IMR-90 (cell line): ENCODE measurements around the gene FUT6. TPM values are rescaled to one million over a fixed set of nuclear protein-coding genes. Genes with fewer than 3 reads are reported as not detected.

ENCODE experiments used
- ATAC-seq: fragments of 200-7000 bp; cut with Tn5 transposase; 2 replicates; pipeline ENCODE4 v1.9.1; 2020; ENCODE audit warnings: low read depth, mild to moderate bottlenecking, moderate library complexity
- BruUV-seq: library from RNA; stranded (reverse); fragments of 400-500 nt; replicated peaks from 2 replicates; lab custom pipeline; 2021; lab: Mats Ljungman, UMichigan
- CTCF ChIA-PET: fragments of 300-600 bp; formaldehyde crosslinking; extraction: SDS; loops from one replicate; lab custom pipeline; 2021; ENCODE audit warnings: antibody characterized with exemption; lab: Yijun Ruan, JAX
- POLR2A ChIA-PET: fragments of 300-600 bp; sonication (Branson Sonifier 250); formaldehyde crosslinking; loops from one replicate; lab custom pipeline; 2022; ENCODE audit warnings: antibody characterized with exemption; ENCODE audit not compliant: unreplicated experiment; lab: Charles Lee
- DNase-seq: peaks from one replicate; pipeline ENCODE4 v3.0.0; 2013
- H2AFZ ChIP-seq: replicated peaks from 2 replicates; pipeline ENCODE3; 2013; ENCODE audit warnings: low read length, mild to moderate bottlenecking; ENCODE audit not compliant: poor library complexity
- H2AK5ac ChIP-seq: 2 replicates; pipeline ENCODE4 v1.6.1; 2013; ENCODE audit warnings: low read depth, low read length, inconsistent platforms
- H2AK9ac ChIP-seq: replicated peaks from 2 replicates; pipeline ENCODE3; 2013; ENCODE audit warnings: mild to moderate bottlenecking, low read depth, low read length, moderate library complexity; ENCODE audit not compliant: poor library complexity
- H2BK120ac ChIP-seq: 2 replicates; pipeline ENCODE4 v1.6.1; 2013; ENCODE audit warnings: low read depth, low read length, inconsistent platforms
- H2BK15ac ChIP-seq: 3 replicates; pipeline ENCODE4 v1.6.1; 2013; ENCODE audit warnings: low read depth, low read length, inconsistent platforms
- H2BK20ac ChIP-seq: 2 replicates; pipeline ENCODE4 v1.6.1; 2013; ENCODE audit warnings: low read depth, mild to moderate bottlenecking, inconsistent platforms, low read length, moderate library complexity
- H2BK5ac ChIP-seq: 2 replicates; pipeline ENCODE4 v1.6.1; 2013; ENCODE audit warnings: mild to moderate bottlenecking, low read depth, low read length, inconsistent platforms; ENCODE audit not compliant: poor library complexity, severe bottlenecking
- H3K14ac ChIP-seq: replicated peaks from 2 replicates; pipeline ENCODE4 v1.6.1; 2013; ENCODE audit warnings: low read depth, low read length, inconsistent platforms
- H3K18ac ChIP-seq: 2 replicates; pipeline ENCODE4 v1.6.1; 2013; ENCODE audit warnings: low read depth, low read length, control low read depth
- H3K23ac ChIP-seq: 2 replicates; pipeline ENCODE4 v1.6.1; 2013; ENCODE audit warnings: low read depth, low read length, inconsistent platforms
- H3K27ac ChIP-seq: 2 replicates; pipeline ENCODE4 v1.5.1; 2013; ENCODE audit warnings: mild to moderate bottlenecking, control low read depth, low read length; ENCODE audit not compliant: insufficient read depth
- H3K27me3 ChIP-seq: 2 replicates; pipeline ENCODE4 v1.6.1; 2013; ENCODE audit warnings: low read length; ENCODE audit not compliant: control insufficient read depth, insufficient read depth
- H3K36me3 ChIP-seq: 2 replicates; pipeline ENCODE4 v1.6.1; 2013; ENCODE audit warnings: low read length, mixed read lengths; ENCODE audit not compliant: control insufficient read depth, insufficient read depth
- H3K4ac ChIP-seq: 2 replicates; pipeline ENCODE4 v1.6.1; 2013; ENCODE audit warnings: low read depth, low read length, inconsistent platforms
- H3K4me1 ChIP-seq: 2 replicates; pipeline ENCODE4 v1.6.1; 2013; ENCODE audit warnings: low read length, mixed read lengths; ENCODE audit not compliant: control insufficient read depth, insufficient read depth
- H3K4me2 ChIP-seq: 2 replicates; pipeline ENCODE4 v1.6.1; 2013; ENCODE audit warnings: low read depth, mild to moderate bottlenecking, control low read depth, low read length, moderate library complexity
- H3K4me3 ChIP-seq: 2 replicates; pipeline ENCODE4 v1.5.1; 2013; ENCODE audit warnings: low read depth, mild to moderate bottlenecking, control low read depth, low read length, moderate library complexity; ENCODE audit not compliant: insufficient read depth
- H3K56ac ChIP-seq: 2 replicates; pipeline ENCODE4 v1.6.1; 2013; ENCODE audit warnings: low read length, inconsistent platforms; ENCODE audit not compliant: insufficient read depth; ENCODE audit errors: extremely low read depth
- H3K79me1 ChIP-seq, 2 experiments: 2 replicates each; pipeline ENCODE4 v1.6.1; 2013; ENCODE audit warnings: low read length in 2 of 2, inconsistent platforms in 1 of 2, low read depth in 1 of 2
- H3K9ac ChIP-seq: 2 replicates; pipeline ENCODE4 v1.6.1; 2013; ENCODE audit warnings: low read depth, low read length, control low read depth
- H3K9me1 ChIP-seq: 2 replicates; pipeline ENCODE4 v1.6.1; 2013; ENCODE audit warnings: low read length, inconsistent platforms; ENCODE audit not compliant: insufficient read depth
- H3K9me3 ChIP-seq: 2 replicates; pipeline ENCODE4 v1.6.1; 2013; ENCODE audit warnings: low read length; ENCODE audit not compliant: control insufficient read depth, insufficient read depth
- H4K20me1 ChIP-seq: 2 replicates; pipeline ENCODE4 v1.6.1; 2013; ENCODE audit warnings: low read length, inconsistent platforms; ENCODE audit not compliant: insufficient read depth
- H4K5ac ChIP-seq: 2 replicates; pipeline ENCODE4 v1.6.1; 2013; ENCODE audit warnings: mild to moderate bottlenecking, low read depth, low read length, control low read depth
- H4K8ac ChIP-seq, 2 experiments: 2 replicates each; pipeline ENCODE4 v1.6.1; 2013; ENCODE audit warnings: low read depth in 2 of 2, low read length in 2 of 2, control low read depth in 1 of 2, inconsistent platforms in 1 of 2
- H4K91ac ChIP-seq: 2 replicates; pipeline ENCODE4 v1.6.1; 2013; ENCODE audit warnings: low read depth, low read length, inconsistent platforms; ENCODE audit not compliant: insufficient read depth
- CTCF ChIP-seq: conservative IDR thresholded peaks from 2 replicates; pipeline ENCODE4 v1.5.1; 2012; ENCODE audit warnings: mild to moderate bottlenecking, low read depth, low read length, improper control_type of control experiment
- RFX5 ChIP-seq: IDR thresholded peaks from 2 replicates; pipeline ENCODE4 v1.8.0; 2012; ENCODE audit warnings: low read depth, mild to moderate bottlenecking, low read length, moderate library complexity
- WGBS, 2 experiments: methylation state at CpG; one replicate each; pipeline versions ENCODE4 v1.1.5 to v1.1.7; 2013; ENCODE audit warnings: missing lambda C conversion rate in 2 of 2; ENCODE audit not compliant: insufficient read length in 1 of 2; ENCODE audit errors: extremely low coverage in 2 of 2; 5-methylcytosine and 5-hydroxymethylcytosine counted together
- dilution Hi-C: fragments of 300-500 bp; cut with HindIII; formaldehyde crosslinking; loops from one replicate; pipeline ENCODE4 v1.14.3; 2018; ENCODE audit warnings: low sequenced_read_pairs; ENCODE audit not compliant: unreplicated experiment
- in situ Hi-C: fragments of 300-500 bp; cut with MboI; formaldehyde crosslinking; loops from 3 replicates; pipeline ENCODE4 v1.14.3; 2019; ENCODE audit warnings: low sequenced_read_pairs, inconsistent platforms, mixed read lengths
- intact Hi-C: fragments of 100-400 bp; cut with micrococcal nuclease; formaldehyde crosslinking; loops from 2 replicates; pipeline ENCODE4 v1.10.0; 2022
- polyA plus RNA-seq, 3 experiments: library from polyadenylated mRNA; depleted of rRNA; stranded (reverse); fragments of >200 nt; gene quantifications; 2 replicates each; pipeline ENCODE4 v1.2.3, GENCODE V29; 2012; ENCODE audit warnings: low replicate concordance in 1 of 3
- total RNA-seq: library from RNA; depleted of rRNA; stranded (reverse); fragments of >200 nt; gene quantifications from 2 replicates; pipeline ENCODE4 v1.2.3, GENCODE V29; 2012

The FUT6 gene
- total and polyA plus RNA-seq, 2 of the 4 experiments (the other 2 are of a cell fraction): not detected

GRCh38 chr19:5864725-5865486, 25.4 kb upstream of the FUT6 start:
- H3K27me3 ChIP-seq: peaks cover 15% of the 10 kb centered on the region; the same call in 1 of the 2 replicates
- no peak overlapping the region for H2BK15ac ChIP-seq
- H3K18ac ChIP-seq: no peak overlapping the region
- H3K4me1 ChIP-seq: no peaks in the 10 kb centered on the region; the same call in 1 of the 2 replicates
- dilution Hi-C loops: no loop called here
- ATAC-seq (no peak), DNase-seq (no peak)
- H3K4ac ChIP-seq: no peak overlapping the region
- no peak overlapping the region for H3K4me3 ChIP-seq
- no peak overlapping the region for H2AK9ac ChIP-seq
- H3K27ac ChIP-seq: no peak overlapping the region
- CTCF ChIA-PET: no interaction called here
- no peak overlapping the region for H2BK120ac ChIP-seq
- no peak overlapping the region for H2BK5ac ChIP-seq
- WGBS, 2 experiments: 61% methylated on average over 7 of the region's 14 CpGs; no CpG with 5 or more reads in 1 of the 2 experiments
- no peaks in the 10 kb centered on the region for H3K9me1 ChIP-seq
- no peak overlapping the region for H2AFZ ChIP-seq
- no peaks in the 10 kb centered on the region for H4K20me1 ChIP-seq
- no peaks in the 10 kb centered on the region for H3K36me3 ChIP-seq
- H3K9ac ChIP-seq: no peak overlapping the region
- H2AK5ac ChIP-seq: no peak overlapping the region; the same call in 1 of the 2 replicates
- in situ Hi-C loops: no loop called here
- H4K8ac ChIP-seq: no peak overlapping the region
- H2BK20ac ChIP-seq: no peak overlapping the region
- POLR2A ChIA-PET: no interaction called here
- no peak overlapping the region for H4K91ac ChIP-seq
- no peaks in the 10 kb centered on the region for H3K79me1 ChIP-seq
- no TSS peak for BruUV-seq
- no peak overlapping the region for H3K14ac ChIP-seq
- no peak overlapping the region for H3K23ac ChIP-seq
- H3K9me3 ChIP-seq: no peaks in the 10 kb centered on the region
- intact Hi-C loops: no loop called here
- H3K56ac ChIP-seq: no peak overlapping the region
- H3K4me2 ChIP-seq: no peak overlapping the region
- TF ChIP-seq RFX5 (no peak), CTCF (0 out of 2 replicates have a peak, but pooled peaks have one; percentile 3)
- H4K5ac ChIP-seq: no peak overlapping the region
